Urothelium cell line (cell line): ENCODE measurements around the gene MYRF.
A peak's percentile ranks its signal among the peaks of the same experiment; 100 is the strongest.

ENCODE experiments used
- DNase-seq: peaks from one replicate; pipeline ENCODE4 v3.0.0; 2011; ENCODE audit warnings: low spot score, mixed read lengths
- FAIRE-seq: peaks from 2 replicates; lab custom pipeline; 2011; peaks lifted over from hg19 to GRCh38; lab: Jason Lieb, UNC

Gene MYRF

DNA sequence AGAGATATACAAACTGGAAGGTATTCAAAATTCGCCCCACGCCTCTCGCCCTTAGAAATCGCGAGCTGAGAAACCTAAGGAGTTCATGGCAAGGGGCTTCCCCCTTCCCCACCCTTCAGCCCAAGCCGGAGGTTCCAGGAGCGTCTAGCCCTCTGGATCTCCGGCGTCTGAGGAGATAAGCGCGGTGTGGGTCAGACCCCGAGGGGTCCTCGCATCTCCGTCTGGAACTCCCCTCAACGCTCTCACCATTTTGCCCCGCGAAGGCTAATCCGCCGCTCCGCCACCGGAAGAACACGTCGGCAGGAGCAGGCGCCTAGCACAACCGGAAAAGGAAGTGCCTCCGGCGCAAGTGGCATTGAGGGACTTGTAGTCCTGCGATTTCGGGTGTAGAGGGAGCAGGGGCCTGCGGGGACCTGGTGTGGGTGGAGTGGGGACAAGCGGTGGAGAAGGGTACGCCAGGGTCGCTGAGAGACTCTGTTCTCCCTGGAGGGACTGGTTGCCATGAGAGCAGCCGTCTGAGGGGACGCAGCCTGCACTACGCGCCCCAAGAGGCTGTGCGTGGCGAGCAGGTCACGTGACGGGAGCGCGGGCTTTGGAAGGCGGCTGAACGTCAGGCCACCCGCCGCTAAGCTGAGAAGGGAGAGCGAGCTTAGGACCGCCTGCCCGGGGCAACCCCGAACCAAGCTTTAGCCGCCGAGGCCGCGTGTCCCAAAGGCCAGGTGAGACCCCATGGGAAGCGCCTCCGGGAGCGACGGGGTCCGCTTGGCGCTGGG, 40.1 kb downstream of the MYRF start, which contains the start of the genes FEN1 and TMEM258:
TSS of gene FEN1 (plus strand) at position 602 of the 773 bp plus-strand sequence. CDS start 2,451 bp downstream, outside the sequence.
TSS of gene TMEM258 (minus strand) at position 290 of the 773 bp plus-strand sequence. CDS start at position 249, 41 bp downstream.
- DNase-seq (peak; percentile 94), FAIRE-seq (no peak)

GRCh38 chr11:61793083-61793828, 40.8 kb downstream of the MYRF start:
- FAIRE-seq (no peak), DNase-seq (no peak)

DNA sequence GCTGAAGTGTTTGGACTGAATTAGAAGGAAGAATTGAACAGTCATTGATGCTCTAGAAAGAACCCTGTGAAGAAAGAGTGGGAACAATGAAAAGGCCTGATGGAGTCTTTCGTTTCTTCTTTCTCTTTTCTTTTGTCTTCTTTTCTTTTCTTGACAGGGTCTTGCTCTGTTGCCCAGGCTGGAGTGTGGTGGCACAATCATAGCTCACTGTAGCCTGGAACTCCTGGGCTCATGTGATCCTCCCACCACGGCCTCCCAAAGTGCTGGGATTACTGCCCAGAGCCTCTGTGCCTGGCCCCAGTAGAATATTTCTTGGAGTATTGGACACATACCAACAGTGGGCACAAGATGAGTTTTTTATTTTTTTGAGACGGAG, 41.4 kb downstream of the MYRF start:
- no peak for FAIRE-seq

GRCh38 chr11:61794579-61794978, 42.1 kb downstream of the MYRF start:
- DNase-seq (no peak), FAIRE-seq (no peak)

More for the DNA sequence above, 41.4 kb downstream of the MYRF start:
- no peak for DNase-seq

- FAIRE-seq (no peak), DNase-seq (no peak)
These were observed 43.0 kb downstream of the MYRF start for GRCh38 chr11:61795459-61795858.

DNA sequence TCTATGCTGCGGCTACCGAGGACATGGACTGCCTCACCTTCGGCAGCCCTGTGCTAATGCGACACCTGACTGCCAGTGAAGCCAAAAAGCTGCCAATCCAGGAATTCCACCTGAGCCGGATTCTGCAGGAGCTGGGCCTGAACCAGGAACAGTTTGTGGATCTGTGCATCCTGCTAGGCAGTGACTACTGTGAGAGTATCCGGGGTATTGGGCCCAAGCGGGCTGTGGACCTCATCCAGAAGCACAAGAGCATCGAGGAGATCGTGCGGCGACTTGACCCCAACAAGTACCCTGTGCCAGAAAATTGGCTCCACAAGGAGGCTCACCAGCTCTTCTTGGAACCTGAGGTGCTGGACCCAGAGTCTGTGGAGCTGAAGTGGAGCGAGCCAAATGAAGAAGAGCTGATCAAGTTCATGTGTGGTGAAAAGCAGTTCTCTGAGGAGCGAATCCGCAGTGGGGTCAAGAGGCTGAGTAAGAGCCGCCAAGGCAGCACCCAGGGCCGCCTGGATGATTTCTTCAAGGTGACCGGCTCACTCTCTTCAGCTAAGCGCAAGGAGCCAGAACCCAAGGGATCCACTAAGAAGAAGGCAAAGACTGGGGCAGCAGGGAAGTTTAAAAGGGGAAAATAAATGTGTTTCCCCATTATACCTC, 43.6 kb downstream of the MYRF start:
- DNase-seq (no peak), FAIRE-seq (no peak)

GRCh38 chr11:61797263-61797944, 45.0 kb downstream of the MYRF start:
- DNase-seq = peak; percentile 57
- FAIRE-seq = no peak

GRCh38 chr11:61799665-61800284, 47.3 kb downstream of the MYRF start:
- FAIRE-seq (no peak), DNase-seq (no peak)

- no peak for DNase-seq
- no peak for FAIRE-seq
These were observed 48.2 kb downstream of the MYRF start for GRCh38 chr11:61800331-61801281.

GRCh38 chr11:61802605-61803004, 50.2 kb downstream of the MYRF start:
- FAIRE-seq (no peak), DNase-seq (no peak)

GRCh38 chr11:61803889-61804647, 51.6 kb downstream of the MYRF start:
- no peak for DNase-seq
- FAIRE-seq = no peak

DNA sequence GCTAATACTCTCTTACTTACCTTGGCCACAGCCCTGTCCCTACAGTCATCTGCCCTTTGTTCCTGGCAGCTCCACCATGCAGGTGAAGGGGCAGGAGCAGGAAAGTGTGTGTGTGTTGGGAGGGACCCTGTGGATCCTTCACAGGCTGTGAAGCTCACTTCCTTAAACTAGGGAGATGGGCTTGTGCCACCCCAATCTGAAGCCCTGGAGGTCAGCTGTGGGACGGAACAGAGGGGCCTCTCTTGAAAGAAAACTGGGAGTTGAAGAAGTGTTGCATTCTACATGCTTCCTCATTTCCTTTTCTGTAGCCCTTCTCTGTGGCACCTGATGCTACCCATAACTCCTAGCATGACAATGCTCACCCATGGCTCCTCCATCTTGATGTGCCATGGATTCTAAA, 52.7 kb downstream of the MYRF start:
- DNase-seq (no peak), FAIRE-seq (no peak)

GRCh38 chr11:61806785-61807184, 54.3 kb downstream of the MYRF start:
- FAIRE-seq = no peak
- DNase-seq = no peak

- DNase-seq (no peak), FAIRE-seq (no peak)
These were observed 58.3 kb downstream of the MYRF start for GRCh38 chr11:61810671-61811175.

DNA sequence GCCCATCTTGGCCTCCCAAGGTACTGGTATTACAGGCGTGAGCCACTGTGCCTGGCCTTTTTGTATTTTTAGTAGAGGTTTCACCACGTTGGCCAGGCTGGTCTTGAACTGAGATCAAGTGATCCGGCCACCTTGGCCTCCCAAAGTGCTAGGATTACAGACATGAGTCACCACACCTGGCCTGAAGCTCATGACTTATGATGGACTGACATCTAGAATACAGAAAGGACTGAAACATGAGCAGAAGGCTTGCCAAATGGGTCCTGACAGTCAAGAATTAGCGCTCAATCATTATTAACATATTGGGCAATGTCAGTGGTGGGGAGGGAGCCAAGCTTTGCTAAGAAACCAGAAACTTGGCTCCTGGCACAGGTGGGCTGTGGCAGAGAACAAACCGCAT, 59.4 kb downstream of the MYRF start:
- FAIRE-seq (no peak), DNase-seq (no peak)

DNA sequence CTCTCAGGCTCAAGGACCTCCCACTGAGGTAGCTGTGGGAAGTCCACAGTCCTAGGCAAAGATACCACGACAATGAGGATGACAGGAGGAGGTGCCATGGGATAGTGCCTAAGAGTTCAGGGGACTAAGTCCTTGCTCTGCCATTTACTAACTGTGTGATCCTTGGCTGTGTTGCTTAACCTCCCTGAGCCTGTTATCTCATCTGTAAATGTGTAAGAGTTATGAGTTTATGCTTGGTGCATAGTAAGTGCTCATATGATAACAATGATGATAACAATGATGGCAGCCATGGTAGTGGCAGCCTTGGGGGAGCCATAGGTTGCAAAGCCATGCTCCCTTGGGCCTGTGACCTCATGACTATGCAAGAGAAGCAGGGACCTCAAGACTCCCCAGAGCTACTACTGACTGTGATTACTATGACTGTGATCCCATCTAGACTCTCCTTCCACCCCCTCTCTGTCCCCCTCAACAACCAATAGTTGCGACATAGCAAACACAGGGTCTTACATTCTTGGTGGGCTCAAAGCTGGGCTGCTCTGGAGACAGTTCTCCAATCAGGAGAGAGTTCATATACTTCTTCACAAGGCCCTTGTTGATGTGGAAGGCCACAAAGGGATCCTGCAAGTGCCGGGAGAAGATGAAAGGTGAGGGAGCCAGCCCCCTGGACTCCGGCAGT, 60.4 kb downstream of the MYRF start:
- no peak for FAIRE-seq
- no peak for DNase-seq

GRCh38 chr11:61814247-61814957, 62.0 kb downstream of the MYRF start:
- FAIRE-seq (no peak), DNase-seq (no peak)
